Suppressor macrophage (primary cell): ENCODE data around the gene NBEA.
A peak's percentile ranks its signal among the peaks of the same experiment; 100 is the strongest.
"Not testable (repeated sequence)": the region's sequence is repeated elsewhere in the genome, so short reads cannot be mapped to it uniquely, and the experiment has no call there.

Experiments used
- DNase-seq, 4 experiments: peaks; one replicate each; pipeline ENCODE4 v3.0.0-alpha.2; 2020 to 2022

Gene NBEA

DNA sequence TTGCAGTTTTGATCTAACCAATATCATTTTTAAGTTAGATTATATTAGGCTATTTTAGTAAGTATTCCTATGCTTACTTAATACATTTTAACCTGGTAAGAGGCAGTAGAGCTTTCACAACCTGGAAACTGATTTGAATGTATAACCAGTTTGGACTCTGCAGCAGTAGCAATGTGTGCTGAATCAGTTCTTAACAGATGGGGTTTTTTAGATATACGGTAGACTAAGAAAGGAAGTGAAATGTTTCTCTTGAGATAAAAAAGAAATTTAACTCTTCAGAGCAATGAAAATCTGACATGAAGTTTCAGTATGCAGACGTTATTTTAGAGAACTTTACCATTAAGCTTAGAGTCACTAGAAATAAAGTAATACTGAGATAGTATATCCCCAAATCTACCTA is 2.7 kb downstream of the NBEA start:
- DNase-seq, result no peak

GRCh38 chr13:34951528-34951927 is 9.5 kb downstream of the NBEA start:
- DNase-seq, result no peak

DNA sequence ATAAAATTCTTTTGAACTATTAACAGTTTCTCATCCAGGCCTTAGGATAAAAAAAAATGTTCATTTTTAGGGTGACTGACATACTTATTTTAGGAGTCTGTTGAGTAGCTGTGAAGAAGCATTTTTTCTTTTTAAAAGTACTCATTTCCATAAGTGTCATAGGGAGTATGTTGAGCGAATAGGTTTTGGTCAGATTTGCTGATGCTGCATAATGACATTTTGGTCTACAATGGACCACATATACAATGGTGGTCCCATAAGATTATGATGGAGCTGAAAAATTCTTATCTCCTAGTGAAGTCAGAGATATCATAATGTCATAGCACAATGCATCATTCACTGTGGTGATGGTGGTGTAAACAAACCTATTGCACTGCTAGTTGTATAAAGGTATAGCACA is 17.4 kb downstream of the NBEA start:
- no peak for DNase-seq

DNA sequence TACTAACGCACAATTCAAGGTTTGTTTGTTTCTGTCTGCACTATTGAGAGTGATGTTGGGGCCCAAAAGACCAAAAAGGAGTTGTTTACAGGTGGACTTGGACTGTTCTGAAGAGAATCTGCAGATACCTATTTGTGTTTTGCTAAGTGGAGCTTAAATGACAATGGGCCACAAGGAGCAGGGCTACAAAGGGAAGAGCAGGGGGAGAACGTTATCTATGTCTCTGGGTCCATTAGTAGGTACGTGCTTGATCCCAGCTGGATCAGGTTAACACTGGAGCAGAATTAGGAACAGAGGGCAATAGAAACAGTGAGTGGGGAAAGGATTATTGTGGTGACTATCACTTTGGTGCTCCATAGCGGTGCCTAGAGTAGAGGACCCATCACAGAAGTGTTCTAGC is 22.5 kb downstream of the NBEA start:
- DNase-seq, result no peak

DNA sequence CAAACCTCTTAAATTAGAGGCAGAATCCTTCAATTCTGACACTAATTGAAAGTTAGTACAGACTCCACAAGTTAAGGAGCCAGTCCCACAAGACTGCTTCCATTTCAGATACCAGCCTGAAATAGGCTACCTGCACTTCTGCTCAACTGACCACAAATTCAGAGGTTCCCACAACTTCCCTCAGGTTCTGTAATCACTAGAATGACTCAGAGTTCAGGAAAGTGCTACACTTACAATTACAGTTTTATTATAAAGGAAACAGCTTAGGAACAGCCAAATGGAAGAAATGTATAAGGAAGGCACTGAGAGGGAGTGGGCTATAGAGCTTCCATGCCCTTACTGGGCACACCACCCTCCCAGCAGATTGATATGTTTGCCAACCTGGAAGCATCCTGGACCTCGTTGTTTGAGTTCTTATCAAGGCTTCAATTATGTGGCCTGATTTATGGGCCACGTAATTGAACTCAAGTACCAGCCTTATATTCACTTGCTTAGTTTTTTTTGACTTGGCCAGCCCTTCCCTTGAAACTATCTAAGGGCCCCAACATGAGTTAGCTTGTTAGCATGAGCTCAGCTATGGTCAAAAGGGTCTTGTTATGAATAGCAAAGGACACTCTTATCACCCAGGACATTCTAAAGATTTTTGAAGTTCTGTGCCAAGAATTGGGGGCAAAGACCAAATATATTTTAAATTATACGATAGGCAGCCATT is 25.9 kb downstream of the NBEA start:
- no peak for DNase-seq

DNA sequence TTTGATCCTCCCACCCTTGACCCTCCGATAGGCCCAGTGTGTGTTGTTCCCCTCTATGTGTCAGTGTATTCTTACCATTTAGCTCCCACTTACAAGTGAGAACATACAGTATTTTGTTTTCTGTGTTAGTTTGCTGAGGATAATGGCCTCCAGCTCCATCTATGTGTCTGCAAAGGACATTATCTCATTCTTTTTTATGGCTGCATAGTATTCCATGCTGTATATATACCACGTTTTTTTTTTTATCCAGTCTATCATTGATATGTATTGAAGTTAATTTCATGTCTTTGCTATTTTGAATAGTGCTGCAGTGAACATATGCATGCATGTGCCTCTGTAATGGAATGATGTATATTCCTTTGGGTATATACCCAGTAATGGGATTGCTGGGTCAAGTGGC is 27.5 kb downstream of the NBEA start:
- DNase-seq, result not testable (repeated sequence)

DNA sequence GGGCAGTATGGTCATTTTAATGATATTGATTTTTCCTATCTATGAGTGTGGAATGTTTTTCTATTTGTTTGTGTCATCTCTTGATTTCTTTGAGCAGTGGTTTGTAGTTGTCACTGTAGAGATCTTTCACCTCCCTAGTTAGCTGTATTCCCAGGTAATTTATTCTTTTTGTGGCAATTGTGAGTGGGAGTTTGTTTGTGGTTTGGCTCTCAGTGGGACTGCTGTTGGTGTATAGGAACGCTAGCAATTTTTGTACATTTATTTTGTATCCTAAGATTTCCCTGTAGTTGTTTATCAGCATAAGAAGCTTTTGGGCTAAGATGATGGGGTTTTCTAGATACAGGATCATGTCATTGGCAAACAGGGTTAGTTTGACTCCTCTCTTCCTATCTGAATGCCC is 28.9 kb downstream of the NBEA start:
- DNase-seq, result no peak

GRCh38 chr13:34971473-34971872 is 29.4 kb downstream of the NBEA start:
- no peak for DNase-seq

- DNase-seq, result not testable (repeated sequence)
Observed at GRCh38 chr13:34985199-34985598, 43.1 kb downstream of the NBEA start.

GRCh38 chr13:34988330-34988791 is 46.3 kb downstream of the NBEA start:
- no peak for DNase-seq

GRCh38 chr13:34990399-34991214 is 48.5 kb downstream of the NBEA start:
- DNase-seq, result no peak

- DNase-seq, result peak in 2 of 4 experiments; percentile 20 to 33
Observed at GRCh38 chr13:34993470-34993869, 51.4 kb downstream of the NBEA start.

DNA sequence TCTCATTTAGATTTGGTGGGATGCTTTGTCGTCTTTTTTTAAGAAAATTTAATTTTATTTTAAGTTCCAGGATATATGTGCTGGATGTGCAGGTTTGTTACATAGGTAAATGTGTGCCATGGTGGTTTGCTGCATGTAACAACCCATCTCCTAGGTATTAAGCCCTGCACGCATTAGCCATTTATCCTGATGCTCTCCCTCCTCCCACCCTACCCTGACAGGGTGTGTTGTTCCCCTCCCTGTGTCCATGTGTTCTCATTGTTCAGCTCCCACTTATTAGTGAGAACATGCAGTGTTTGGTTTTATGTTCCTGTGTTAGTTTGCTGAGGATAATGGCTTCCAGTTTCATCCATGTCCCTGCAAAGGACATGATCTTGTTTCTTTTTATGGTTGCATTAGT is 61.7 kb downstream of the NBEA start:
- DNase-seq, result not testable (repeated sequence)

- DNase-seq, result no peak
Observed at GRCh38 chr13:35005051-35005450, 63.0 kb downstream of the NBEA start.

GRCh38 chr13:35014606-35015213 is 72.6 kb downstream of the NBEA start:
- DNase-seq, result no peak

DNA sequence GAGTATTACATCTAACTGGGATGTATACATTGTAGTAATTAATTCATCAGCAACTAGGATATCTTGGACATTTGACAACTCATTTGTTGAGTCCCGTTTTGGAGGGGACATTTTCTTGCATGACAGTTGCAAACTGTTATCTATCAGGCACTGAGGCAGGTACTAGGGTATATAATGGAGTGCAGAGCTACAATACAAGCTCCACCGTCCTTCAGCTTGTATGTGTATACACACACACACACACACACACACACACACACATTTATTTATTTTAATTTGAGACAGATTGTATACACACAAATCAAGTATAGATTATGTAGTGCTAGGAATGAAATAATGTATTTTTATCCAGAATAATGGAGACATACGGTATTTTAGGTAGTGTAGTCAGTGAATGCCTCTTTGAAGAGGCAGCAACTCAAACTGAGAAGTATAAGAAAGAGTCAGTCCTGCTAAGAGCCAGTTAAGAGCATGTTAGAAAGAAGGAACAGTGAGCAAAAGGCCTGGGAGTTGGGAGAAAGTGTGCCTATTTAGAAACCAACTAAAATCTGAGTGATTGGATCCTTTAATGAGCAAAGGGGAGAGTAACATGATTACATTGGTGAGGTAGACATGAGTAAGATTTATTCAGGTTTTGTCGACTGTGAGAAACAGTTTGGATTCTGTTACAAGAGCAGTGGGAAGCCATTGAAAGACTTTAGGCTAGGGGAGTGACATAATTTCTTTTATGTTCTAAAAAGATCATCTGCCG is 74.5 kb downstream of the NBEA start:
- no peak for DNase-seq

DNA sequence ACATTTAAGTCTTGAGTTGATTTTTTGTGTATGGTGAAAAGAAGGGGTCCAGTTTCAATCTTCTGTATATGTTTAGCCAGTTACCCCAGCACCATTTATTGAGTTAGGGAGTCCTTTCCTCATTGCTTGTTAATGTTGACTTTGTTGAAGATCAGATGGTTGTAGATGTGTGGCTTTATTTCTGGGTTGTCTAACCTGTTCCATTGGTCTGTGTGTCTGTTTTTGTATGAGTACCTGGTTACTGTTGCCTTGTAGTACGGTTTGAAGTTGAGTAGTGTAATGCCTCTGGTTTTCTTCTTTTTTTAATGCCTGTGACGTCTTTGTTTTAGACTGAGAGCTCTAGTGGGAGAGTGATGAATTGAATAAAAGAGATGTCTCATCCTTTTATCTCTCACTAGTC is 83.2 kb downstream of the NBEA start:
- no peak for DNase-seq

DNA sequence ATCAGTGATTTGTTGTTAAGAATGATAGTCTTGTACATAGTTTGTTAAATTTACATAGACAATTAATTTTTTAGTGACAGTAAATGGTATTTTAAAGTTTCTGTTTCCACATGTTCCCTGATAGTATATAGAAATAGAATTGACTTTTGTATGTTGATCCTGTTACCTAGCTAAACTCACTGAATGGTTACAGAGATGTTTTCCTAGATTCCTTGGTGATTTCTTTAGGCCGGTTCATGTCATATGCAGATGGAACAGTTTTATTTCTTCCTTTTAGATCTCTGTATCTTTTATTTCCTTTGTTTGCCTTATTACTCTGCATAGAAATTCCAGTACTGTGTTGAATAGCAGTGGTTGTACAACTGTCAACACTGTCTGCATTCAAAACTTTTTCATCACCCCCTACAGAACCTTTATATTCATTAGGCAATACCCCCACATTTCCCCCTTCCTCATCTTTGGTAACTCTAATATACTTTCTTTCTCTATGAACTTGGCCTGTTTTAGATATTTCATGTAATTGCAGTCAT is 86.3 kb downstream of the NBEA start:
- DNase-seq, result no peak

- DNase-seq, result no peak
Observed at GRCh38 chr13:35039012-35039411, 96.9 kb downstream of the NBEA start.

DNA sequence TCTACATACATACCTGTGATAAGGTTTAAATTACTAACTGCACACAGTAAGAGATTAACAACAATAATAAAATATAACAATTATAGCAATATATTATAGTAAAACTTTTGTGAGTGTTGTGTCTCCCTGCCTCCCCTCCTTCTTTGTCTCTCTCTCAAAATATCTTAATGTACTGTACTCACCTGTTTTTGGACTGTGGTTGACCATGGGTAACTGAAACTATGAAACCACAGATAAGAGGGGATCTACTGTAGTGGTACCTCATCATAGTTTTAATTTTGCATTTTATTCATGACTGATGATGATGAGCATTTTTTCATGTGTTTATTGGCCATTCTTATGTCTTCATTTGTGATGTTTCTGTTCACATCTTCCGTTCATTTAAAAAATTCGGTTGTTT is 104.5 kb downstream of the NBEA start:
- no peak for DNase-seq

DNA sequence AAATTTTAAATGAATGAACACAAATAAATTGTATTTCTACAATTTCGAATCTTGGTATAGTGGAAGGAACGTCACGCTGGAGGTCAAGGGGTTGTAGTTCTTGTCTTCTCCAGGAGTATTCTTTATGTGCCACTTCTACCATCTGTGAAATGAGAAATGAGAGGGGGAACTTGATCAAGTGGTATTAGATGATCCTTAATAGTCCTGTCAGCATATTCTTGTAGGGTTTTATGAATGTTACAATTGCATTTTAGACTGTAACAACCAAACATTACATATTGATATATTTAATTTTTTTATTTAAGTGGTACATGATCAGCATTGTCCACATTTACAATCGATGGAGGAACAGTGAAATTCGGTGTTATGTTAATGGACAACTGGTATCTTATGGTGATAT is 113.6 kb downstream of the NBEA start:
- DNase-seq, result no peak

DNA sequence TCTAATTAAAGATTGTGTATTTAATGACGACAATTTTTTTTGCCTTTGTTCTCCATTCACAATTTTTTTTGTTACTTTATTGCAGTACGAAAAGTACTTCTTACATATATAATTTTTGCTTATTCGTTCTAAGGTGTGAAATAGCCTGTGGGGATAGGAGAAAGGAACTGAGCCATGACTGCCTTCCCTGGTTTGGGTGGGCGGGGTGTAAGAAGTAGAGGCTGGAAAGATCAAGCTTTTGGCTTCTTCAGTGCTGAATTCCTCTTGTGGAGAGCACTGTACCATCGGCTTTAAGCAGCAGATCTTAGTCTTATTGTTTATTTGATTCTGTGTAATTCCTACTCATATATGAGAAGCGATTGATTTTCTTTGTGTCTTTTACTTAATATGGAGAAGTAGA is 115.8 kb downstream of the NBEA start:
- DNase-seq, result no peak

- not testable (repeated sequence) for DNase-seq
Observed at GRCh38 chr13:35058585-35058984, 116.5 kb downstream of the NBEA start.
